Suppressor macrophage treated with lipopolysaccharide for 4 hours (primary cell): Measurements from ENCODE around the gene NINJ1.
"Not testable (repeated sequence)": the region's sequence is repeated elsewhere in the genome, so short reads cannot be mapped to it uniquely, and the experiment has no call there.

Source experiments
- DNase-seq: peaks from one replicate; pipeline ENCODE4 v3.0.0-alpha.2; 2020

Gene NINJ1

DNA sequence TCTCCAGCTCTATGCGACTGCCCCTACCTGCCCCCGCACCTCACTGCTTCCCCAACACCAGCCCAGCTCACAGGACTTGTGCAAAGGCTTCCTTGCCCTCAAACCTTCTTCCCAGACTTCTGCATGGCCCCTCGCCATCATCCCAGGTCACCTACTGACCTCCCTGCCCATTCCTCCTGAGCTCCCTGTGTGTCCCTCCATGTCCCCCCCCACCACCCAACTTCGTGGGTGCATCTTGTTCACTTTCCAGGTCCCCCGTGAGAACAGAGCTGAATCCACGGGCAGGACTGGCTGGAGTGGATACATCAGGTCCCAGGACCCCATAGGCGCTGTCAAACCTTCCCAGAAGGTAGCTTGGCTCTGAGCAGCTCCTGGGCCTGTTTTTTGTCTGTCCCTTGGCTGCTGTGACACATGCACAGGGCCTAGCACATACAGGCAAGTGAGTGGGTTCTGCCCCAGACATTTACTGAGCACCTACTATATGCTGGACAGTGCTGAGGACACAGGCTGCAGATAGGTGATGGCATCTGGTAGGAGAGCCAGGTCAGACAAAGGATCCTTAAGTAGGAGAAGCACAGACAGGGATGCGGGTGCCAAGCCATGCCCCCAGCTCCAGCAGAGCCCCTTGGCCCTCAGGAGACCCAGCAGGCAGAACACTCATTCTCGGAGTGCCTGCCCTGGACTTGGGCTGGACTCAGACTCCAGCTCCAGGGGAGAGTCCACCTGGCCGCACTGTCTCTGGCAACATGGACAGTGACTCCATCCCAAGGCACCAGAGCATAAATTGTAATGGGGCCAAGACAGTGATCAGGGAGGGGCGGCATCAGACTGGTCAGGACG, 15.0 kb downstream of the NINJ1 start:
- peak; percentile 44 for DNase-seq

DNA sequence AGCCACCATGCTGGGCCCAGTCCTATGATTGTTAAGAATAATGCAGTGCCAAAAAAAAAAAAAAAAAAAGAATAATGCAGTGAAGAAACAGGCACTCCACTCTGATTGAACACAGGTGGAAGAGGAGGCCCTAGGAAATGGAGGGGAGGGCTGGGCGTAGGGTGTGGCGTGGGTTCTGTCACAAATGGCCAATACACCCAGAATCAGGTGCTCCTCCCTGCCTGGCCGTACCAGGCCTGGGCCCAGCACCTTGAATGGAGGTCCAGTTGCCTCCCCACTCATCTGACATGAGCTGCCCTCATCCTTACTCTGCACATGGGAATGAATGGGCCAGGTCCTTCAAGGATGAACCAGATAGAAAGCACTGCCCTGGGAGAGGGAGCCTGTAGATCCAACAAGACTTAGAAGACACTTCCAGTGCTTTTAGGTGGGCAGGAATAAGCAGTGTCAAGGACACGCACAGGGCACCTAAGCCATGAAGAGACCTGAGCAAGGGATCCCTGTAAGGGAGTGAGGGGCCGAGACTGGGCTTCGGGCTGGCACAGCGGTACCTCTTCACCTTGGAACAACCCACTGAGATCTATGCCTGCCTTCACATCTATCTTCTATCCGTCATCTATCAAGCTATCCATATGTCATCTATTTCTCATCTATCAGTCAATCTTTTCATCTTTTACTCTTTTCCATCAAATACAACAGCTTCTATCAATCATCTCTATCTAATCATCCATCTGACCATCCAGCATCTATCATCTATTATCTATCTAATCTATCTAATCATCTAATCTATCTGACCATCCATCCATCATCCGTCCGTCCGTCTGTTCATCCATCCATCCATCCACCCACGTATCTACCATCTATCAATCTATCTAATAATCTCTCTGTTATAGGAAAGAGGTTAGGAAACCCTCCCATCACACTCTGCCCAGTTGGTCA, 15.9 kb downstream of the NINJ1 start:
- peak; percentile 45 for DNase-seq

DNA sequence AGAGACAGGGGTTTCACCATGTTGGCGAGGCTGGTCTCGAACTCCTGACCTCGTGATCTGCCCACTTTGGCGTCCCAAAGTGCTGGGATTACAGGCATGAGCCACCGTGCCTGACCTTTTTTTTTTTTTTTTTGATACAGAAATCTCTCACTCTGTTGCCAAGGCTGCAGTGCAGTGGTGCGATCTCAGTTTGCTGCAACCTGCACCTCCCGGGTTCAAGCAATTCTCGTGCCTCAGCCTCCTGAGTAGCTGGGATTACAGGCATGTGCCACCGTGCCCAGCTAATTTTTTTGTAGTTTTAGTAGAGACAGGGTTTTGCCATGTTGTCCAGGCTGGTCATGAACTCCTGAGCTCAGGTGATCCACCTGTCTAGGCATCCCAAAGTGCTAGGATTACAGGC, 16.5 kb downstream of the NINJ1 start:
- not testable (repeated sequence) for DNase-seq

DNA sequence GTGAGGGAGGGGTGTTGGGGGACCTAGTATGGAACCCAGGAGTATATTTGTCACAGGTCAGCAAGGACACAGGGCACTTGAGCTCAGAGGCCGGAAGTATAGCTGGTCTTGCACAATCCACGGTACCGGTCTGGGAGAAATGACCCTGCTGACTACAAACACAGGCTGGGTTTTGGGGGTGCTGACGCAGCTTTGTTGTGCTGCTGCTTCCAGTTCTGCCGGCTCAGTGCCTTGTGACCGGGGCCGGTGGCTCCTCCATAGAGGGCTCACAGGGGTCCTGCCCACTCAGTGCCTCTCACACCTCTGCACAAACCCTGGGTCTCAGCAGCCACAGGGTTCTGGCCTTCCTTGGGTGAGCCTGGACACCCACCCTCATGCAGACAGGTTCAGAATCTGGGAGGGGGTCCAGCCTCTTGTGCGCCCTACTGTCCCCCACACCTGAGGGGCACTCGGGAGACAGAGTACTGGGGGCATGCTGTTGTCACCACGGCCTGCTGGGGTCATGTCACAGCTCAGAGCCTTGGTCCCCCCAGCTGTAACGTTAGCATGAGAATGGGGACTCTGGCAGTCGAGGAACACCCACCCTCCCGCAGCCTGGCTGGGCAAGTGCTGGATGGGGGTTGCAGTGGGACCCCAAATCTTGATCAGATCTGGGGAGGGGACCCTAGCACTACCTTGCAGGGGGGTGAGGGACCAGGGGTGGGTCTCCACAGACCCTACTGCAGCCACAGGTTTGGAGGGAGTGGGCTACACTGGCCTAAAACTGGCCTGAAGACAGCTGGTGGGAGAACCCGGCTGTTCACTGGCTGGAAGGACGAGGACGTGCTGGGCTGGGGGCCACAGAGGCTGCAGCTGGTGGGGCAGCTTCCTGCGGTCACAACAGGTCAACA, 17.7 kb downstream of the NINJ1 start:
- peak; percentile 96 for DNase-seq

DNA sequence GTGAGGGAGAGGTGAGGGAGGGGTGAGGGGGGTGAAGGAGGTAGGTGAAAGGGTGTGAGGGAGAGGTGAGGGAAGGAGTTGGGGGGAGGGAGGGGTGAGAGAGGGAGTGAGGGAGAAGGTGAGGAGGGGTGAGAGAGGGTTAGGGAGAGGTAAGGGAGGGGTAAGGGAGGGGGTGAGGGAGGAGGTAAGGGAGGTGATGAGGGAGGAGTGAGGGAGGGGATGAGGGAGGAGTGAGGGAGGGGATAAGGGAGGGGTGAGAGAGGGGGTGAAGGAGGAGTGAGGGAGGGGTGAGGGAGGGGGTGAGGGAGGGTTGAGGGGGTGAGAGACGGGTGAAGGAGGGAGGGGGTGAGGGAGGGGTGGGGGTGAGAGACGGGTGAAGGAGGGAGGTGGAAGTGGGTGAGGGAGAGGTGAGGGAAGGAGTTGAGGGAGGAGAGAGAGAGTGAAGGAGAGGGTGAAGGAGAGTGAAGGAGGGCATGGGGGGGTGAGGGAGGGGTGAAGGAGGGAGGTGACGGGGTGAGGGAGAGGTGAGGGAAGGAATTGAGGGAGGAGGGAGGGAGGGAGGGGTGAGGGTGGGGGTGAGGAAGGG, 18.5 kb downstream of the NINJ1 start:
- DNase-seq: peak; percentile 31

DNA sequence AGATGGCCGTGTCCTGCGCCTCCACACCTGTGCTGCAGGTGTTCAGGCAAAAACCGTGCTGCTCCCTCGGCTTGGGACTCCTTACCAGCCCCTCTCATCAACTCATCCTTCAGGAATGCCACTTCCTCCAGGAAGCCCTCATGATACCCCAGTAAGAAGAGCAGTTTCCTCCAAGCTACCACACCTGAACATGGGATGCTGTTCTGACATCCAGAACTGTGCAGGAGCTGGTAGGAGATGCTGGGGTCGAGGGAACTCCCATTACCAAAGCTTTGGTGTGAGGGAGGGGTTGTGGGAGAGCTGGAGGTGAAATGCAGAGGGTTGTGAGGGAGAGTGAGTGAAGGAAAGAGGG, 19.1 kb downstream of the NINJ1 start:
- DNase-seq: peak; percentile 25

DNA sequence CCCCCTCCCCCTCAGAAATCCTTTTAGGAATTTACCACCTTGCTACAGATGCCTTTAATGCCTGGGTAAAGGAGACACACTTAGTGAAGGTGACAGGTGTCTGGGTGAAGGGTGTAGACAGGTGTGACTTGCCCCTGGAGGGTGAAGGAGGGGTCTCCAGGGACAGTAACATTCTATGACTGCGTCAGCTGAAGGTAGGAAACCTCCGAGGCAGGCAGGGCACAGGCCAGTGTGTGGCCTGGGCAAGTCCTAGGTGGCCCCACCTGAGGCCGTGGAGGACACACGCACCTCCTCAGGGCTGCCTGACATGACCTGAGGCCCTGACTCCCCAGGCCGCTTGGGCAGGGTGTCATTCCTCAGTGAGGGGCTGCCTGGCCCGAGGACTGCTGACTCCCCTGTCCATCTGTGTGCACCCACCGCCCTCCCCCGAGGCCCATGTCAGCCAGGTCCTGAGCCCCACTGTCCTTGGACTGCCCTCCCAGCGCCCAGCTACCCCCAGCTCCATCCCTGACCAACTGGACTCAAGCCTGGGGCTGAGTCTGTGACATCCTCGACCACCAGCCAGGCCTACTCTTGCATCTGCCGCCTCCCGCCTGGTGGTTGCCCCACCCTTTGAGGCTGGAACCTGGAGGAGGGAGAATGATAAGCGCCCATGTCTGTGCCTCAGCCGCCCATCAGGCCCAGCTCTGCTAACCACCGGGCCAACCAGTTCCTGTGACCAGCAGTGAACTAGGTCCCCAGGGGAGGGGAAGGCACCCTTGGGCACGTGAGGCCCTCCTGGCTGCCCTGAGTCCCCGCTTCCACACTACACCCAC, 19.7 kb downstream of the NINJ1 start:
- peak; percentile 47 for DNase-seq

DNA sequence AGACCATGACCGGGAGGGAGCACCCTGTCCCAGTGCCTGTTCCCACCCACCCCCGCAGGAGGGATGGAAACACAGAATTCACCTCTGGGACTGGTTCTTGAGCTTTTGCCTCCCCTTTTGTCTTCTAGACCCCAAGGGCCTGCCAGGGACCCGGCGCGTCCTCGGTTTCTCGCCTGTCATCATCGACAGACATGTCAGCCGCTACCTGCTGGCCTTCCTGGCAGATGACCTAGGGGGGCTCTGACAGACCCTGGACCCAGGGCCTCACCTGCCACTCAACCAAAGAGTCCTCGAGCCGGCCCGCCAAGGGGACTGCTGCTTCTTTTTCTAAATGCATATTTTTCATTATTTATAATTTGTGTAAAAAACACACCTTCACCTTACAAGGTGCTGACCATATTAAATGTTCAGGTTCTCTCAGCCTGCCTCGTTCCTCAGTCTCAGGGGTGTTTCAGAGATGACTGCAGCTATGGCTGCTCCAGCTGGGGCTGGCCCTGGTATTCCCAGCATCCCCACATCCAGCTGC, 21.1 kb downstream of the NINJ1 start:
- no peak for DNase-seq

DNA sequence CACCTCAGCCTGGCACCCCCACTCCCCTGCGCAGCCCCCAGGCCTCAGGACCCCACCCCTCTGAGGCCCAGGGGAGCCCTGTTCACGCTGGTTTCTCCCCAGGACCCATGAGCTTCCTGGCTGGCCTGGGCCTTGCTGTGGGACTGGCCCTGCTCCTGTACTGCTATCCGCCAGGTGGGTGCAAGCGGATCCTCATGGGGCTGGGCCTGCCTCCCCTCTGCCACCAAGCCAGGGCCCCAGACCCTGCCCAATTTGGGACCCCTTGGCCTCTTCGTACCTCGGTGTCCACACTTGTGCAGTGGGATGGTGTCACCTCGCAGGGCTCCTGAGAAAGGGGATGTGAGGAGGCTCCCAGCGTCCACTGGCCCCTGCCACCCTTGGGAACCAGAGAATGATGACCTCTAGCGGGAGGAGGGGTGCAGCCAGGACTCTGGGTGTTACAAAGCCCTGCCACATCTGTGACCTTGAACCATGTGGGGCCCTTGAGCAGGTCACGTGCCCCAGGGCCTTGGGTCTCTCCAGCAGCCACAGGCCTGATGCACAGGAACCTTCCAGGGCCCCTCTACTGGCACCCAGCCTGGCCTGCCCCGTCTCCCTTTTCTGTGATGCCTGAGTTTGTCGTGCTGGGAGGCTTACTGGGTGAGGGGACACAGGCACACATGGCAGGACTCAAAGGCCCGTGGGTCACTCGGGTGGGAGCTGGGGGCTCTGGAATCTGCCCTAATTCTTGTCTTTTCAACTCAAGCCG, 21.8 kb downstream of the NINJ1 start:
- DNase-seq: peak; percentile 73

DNA sequence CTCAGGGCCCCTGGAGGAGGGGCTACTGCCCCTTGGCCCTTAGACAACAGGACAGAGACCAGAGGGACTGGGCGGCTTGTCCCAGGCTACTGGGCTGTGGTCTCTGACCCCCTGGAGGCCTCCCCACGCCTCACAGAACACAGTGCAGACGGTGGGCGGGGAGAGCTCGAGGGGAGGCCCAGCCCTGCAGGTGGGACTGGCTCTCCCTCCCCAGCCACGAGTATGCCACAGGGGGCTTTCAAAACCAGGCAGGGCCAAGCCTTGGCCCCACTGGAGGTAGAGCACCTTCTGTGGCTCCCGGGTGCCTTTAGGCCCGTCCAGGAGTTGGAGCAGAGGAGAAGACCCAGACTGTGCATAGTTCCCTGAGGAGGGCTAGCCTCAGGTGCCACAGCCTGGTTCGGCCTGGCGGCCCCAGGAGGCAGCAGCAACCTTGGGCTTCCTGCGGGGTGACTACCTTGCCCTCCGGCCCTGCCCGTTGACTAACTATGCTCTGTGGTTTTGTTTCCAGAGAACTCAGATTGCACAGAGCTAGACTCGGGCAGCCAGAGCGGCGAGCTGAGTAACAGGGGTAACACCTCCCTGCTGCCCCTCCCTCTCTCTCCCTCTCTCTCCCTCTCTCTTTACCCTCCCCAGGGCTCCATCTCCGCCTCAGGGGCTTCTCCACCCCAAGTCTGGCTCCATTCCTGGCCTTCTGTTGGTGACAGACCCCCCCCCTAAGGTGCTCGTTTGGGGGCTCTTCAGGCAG, 22.5 kb downstream of the NINJ1 start:
- DNase-seq: peak; percentile 71

DNA sequence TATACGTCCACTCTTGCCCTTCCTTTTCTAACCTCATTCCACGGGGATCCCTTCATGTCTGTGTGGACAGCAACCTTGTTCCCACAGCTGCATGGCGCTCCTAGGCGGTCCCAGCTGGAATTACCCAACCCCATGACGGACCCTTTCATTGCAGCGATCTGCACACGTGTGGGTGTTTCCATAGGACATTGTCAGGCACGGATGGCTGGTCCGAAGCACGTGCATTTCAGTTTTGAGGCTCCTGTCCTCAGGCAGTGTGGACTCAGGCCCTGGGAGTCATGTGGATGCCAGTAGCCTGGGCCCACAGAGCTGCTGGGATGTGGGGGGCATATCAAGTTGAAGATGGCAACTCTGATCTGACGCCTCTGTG, 23.1 kb downstream of the NINJ1 start:
- no peak for DNase-seq

DNA sequence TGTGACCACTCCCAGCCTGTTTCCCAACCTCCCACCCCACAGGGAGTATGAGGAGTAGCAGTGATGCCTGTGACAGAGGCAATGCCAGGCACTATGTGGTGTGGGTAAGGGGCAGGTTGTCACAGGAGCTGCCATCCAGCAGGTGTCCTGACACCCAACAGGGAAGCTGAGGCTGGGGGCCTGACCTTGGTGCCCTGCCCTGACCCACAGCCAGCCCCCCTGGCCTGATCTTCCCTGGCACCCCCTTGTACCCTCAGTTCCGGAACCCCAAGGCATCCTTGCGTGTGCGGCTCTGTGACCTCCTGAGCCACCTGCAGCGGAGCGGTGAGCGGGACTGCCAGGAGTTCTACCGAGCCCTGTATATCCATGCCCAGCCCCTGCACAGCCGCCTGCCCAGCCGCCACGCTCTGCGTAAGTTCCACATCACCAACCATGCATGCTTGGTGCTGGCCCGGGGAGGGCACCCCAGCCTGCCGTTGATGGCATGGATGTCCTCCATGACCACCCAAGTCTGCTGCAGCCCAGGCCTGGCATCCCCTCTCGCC, 23.7 kb downstream of the NINJ1 start:
- DNase-seq: no peak

DNA sequence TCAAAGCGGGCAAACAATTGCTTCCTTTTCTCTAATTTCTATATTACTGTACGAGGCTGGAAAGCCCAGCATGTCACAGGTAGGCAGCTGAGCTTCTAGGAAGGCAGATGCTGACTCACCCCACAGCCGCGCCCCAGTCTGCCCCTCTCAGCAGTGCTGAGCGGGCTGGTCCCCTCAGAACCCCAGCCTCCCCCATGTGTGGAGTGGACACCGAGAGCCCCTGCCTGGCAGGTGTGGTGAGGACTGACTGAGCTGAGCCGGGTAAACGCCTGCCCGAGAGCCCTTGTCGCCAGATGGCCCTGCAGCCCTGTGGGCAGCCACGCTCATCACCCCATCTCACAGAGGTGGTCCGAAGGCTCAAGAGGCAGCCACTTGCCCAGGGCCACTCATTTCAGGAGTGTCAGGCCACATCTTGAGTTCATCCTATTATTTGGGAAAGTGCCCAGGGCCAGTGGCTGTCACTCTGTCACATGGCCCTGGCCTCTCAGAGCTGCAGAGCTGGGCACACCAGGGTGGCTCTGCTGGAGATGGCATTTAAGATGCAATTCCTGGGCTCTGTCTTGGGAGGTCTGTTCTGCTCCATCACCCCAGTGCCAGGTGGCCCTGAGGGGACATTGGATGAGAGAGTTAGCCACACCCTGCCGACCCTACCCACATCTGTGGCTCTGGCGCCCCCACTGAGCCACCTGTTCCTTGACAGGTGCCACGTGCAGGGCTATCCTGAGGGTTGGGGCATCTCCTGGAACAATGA, 25.6 kb downstream of the NINJ1 start:
- DNase-seq: peak; percentile 36

DNA sequence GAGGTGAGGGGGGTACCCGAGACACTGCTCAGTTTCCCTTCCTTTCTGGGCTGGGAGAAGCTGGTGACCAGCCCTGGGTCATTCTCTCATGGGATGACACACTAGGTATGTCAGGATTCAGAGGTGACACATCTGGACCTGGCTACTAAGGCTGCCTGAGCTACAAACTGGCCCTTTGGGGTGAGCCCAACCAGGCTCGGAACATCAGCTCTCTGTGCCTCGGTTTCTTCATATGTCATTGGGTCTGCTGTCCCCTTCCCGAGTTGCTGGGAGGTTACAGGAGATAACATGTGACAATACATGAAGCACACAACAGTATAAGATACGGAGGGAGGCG, 26.3 kb downstream of the NINJ1 start:
- DNase-seq: no peak

DNA sequence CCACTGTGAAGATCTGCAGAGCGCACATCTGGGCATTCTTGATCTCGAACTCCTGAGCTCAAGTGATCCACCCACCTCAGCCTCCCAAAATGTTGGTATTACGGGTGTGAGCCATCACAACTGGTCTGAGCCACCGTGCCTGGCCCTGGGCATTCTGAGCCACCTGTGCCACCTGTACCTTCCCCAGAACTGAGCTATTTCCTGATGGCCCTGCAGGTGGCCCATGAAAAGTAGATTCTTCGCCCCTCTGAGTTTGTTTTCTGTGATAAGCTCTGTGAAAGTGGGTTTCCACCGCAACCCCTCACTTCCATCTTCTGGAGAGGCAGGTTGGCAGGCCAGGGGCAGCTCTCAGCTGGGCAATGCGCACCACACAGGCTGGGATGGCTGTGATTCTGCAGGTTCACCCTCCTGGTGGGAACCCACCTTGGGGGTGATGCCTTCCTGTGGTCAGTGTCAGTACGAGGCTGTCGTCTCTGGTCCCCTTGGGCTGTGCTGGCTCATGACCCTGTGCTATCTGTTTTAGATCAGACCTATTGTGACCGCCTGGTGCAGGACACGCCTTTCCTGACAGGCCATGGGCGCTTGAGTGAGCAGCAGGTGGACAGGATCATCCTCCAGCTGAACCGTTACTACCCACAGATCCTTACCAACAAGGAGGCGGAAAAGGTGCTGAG, 26.8 kb downstream of the NINJ1 start:
- DNase-seq: no peak

DNA sequence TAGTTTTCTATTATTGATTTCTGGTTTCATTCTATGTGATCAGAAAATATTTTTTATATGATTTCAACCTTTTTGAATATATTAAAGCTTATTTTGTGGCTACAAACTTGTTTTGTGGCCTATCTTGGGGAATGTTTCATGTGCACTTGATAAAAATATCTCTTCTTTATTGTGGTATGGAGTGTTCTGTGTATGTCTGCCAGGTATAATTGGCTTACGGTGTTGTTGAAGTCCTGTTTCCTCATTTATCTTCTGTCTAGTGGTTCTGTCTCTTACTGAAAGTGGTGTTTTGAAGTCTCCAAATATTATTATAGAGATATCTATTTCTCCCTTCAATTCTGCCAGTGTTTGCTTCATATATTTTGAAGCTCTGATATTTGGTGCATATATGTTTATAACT, 28.4 kb downstream of the NINJ1 start:
- no peak for DNase-seq

DNA sequence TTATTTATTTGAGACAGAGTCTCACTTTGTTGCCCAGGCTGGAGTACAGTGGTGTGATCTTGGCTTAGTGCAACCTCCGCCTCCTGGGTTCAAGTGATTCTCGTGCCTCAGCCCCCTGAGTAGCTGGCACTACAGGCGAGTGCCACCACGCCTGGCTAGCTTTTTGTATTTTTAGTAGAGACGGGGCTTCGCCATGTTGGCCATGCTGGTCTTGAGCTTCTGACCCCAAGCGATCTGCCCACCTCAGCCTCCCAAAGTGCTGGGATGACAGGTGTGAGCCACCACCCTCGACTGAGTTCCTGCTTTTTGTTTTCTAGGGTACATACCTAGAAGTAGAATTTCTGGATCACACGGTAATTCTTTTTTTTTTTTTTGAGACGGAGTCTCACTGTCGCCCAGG, 33.0 kb downstream of the NINJ1 start:
- DNase-seq: not testable (repeated sequence)

DNA sequence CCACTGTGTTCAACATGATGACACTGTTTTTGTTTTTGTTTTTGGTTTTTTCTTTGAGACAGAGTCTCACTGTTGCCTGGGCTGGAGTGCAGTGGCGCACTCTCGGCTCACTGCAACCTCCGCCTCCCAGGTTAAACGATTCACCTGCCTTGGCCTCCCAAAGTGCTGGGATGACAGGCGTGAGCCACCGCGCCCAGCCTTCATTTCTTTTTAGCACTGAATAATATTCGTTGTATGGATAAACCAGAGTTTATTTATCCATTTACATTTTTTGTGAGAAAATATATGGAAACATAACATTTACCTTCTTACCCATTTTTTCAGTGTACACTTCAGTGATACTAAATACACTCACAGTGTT, 33.8 kb downstream of the NINJ1 start:
- DNase-seq: no peak
